SK-N-SH (cell line): ENCODE data around the gene ATF4.

Source experiments
- CHD2 ChIP-seq: fragments of 150-350 bp; IDR thresholded peaks from 2 replicates; pipeline ENCODE4 v1.6.1; 2018; ENCODE audit warnings: low read length; ENCODE audit not compliant: partially characterized antibody
- CTCF ChIP-seq: fragments of 200-600 bp; sonication (generic); IDR thresholded peaks from 2 replicates; pipeline ENCODE4 v1.6.1; 2017; ENCODE audit warnings: antibody characterized with exemption, mild to moderate bottlenecking, moderate library complexity
- FOXM1 ChIP-seq: IDR thresholded peaks from 2 replicates; pipeline ENCODE4 v1.4.0; 2012; ENCODE audit warnings: low read depth, mild to moderate bottlenecking
- GABPA ChIP-seq: IDR thresholded peaks from 2 replicates; pipeline ENCODE4 v1.4.0; 2012; ENCODE audit warnings: low read depth, mild to moderate bottlenecking
- GATA2 ChIP-seq: sonication (generic); formaldehyde crosslinking; IDR thresholded peaks from 2 replicates; pipeline ENCODE4 v1.5.0; 2020; ENCODE audit warnings: mild to moderate bottlenecking, missing genetic modification reagents
- JUND ChIP-seq: IDR thresholded peaks from 2 replicates; pipeline ENCODE4 v1.4.0; 2012
- MAX ChIP-seq: IDR thresholded peaks from 2 replicates; pipeline ENCODE4 v1.4.0; 2012; ENCODE audit warnings: low read depth
- MEF2A ChIP-seq: IDR thresholded peaks from 2 replicates; pipeline ENCODE4 v1.4.0; 2012; ENCODE audit warnings: low read depth, borderline replicate concordance
- NRF1 ChIP-seq: IDR thresholded peaks from 2 replicates; pipeline ENCODE4 v1.6.1; 2012; ENCODE audit warnings: low read depth, mild to moderate bottlenecking, low read length
- POLR2AphosphoS5 ChIP-seq: IDR thresholded peaks from 2 replicates; pipeline ENCODE4 v1.6.1; 2012; ENCODE audit warnings: low read depth, low read length
- RFX5 ChIP-seq: IDR thresholded peaks from 2 replicates; pipeline ENCODE4 v1.6.1; 2012; ENCODE audit warnings: mild to moderate bottlenecking, improper control_type of control experiment, low read length
- TAF1 ChIP-seq: IDR thresholded peaks from 2 replicates; pipeline ENCODE4 v1.6.1; 2012; ENCODE audit warnings: low read depth, mild to moderate bottlenecking, low read length, moderate library complexity, borderline replicate concordance
- USF2 ChIP-seq: fragments of 150-350 bp; IDR thresholded peaks from 2 replicates; pipeline ENCODE4 v1.6.1; 2017; ENCODE audit warnings: antibody characterized with exemption, low read length, low read depth, borderline replicate concordance

- TF ChIP-seq JUND = no peak
- TF ChIP-seq MAX = no peak
- TF ChIP-seq GATA2 (CRISPR knock-in tag) = no peak
- TF ChIP-seq FOXM1 = no peak
- no peak for TF ChIP-seq USF2
- TF ChIP-seq CTCF = no peak
- TF ChIP-seq NRF1 = no peak
- TF ChIP-seq POLR2AphosphoS5 = no peak
- no peak for TF ChIP-seq TAF1
- TF ChIP-seq MEF2A = no peak
- no peak for TF ChIP-seq GABPA
- TF ChIP-seq RFX5 = no peak
- no peak for TF ChIP-seq CHD2
Measured at GRCh38 chr22:39477542-39477941, 42.8 kb upstream of the ATF4 start.
